HG02623 (cell line): ENCODE measurements around the gene BTBD2.

Source experiments
- ATAC-seq: cut with Tn5 transposase; IDR thresholded peaks from one replicate; pipeline ENCODE4 v1.9.1; 2021; ENCODE audit warnings: moderate library complexity; ENCODE audit not compliant: unreplicated experiment

The BTBD2 gene

DNA sequence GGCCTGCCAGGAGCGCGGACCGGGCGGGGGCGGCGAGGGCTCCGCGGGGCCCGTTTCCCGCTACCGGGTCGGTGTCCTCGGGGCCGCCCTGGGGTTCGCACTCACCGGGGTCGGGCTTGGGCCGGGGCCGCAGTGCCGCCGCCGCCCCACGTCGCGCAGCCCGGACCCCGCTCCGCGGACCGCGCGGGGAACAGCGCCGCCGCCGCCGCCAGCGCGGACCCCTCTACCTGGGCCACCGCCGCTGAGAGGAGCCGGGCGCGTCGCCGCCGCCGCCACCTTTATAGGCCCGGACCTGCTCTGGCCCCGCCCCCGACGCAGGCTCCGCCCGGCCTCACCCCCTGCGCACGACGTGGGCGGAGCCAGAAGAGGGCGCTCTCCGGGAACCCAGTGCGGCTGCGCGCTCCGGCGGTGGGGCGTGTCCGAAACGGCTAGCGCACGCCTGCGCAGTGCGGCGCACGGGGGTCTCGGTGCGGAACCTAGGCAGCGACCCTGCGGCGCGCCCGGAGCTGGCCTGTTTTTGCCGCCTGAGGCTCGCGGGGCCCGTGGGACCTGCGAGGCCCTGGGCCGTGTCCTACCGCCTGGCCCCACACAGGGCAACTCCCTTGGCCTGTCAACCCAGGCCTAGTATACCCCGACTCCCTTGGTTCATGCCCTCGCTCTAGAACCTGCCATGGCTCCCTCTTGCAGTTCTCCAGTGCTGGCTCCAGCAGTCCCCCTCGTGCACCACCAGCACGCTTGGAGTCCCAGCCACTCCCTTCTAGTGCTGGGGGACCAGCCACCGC is 35.7 kb upstream of the BTBD2 start, which contains the start of gene MKNK2:
MKNK2 (minus strand) TSS at position 254 of the 782 bp plus-strand sequence. CDS start 393 bp downstream, outside the sequence.
- ATAC-seq = peak; percentile 47

GRCh38 chr19:2050349-2050990 is 35.0 kb upstream of the BTBD2 start:
- peak; percentile 20 for ATAC-seq

DNA sequence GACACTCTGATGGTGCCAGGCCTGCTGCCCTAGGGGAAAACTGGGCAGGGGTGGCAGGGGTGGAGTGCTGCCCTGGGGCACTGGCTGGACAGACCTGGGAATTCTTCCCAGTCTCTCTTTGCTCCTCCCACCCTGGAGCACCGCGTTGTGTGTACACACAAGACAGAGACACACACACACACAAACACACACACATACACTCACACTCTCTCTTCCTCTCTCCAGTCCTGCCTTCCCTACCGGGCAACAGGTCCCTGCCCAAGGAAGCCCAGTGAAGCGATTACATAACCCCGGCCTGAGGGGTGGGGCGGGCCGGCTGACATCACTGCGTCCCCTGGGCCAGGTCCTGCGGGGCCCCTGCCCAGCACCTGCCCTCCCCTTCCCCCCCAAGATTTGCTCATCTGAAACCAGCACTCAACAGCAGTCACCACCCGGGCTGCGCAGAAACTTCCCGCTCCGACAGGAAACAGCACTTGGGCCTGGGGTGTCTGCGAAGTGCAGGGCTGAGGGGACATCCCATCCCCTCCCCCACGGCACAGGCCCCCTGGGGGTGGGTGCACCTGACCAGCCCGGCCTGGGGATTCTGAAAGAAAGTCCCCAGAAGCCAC is 34.3 kb upstream of the BTBD2 start:
- ATAC-seq = no peak

- ATAC-seq = no peak
Measured at GRCh38 chr19:2048959-2049740, 33.6 kb upstream of the BTBD2 start.

GRCh38 chr19:2048104-2048958 is 32.8 kb upstream of the BTBD2 start:
- ATAC-seq = no peak

DNA sequence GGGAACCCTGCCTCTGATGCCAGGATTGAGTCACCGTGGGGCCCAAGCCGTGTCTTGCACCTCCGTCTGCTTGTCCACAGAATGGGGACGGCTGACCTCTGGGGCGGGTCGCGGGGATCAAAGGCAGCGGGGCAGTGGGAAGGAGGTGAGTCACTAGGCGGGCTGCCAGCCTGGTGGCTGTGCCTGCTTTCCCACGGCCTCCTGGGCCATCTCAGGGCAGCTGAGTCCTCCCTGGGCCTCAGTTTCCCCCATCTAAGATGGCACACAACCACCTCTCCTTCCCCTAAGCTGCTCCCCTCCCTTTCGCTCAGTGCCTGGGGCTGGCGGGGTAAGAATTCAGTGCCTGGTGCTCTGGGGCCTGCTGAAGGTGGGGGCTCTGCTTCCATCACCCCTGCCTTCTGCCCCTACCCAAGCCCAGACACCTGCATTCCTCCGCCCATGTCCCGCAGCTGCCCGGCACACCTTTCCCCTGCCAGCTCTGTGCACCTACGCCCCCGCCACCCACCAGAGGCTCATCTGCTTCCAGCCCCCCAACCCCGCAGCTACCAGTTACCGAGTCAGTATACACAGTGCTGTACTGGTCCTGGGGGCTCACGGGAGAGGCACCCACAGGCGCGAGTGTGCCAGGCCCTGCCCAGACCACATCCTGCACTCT is 32.1 kb upstream of the BTBD2 start:
- ATAC-seq = no peak

- ATAC-seq = no peak
Measured at GRCh38 chr19:2047076-2047448, 31.5 kb upstream of the BTBD2 start.

- no peak for ATAC-seq
Measured at GRCh38 chr19:2046046-2046907, 30.8 kb upstream of the BTBD2 start.

DNA sequence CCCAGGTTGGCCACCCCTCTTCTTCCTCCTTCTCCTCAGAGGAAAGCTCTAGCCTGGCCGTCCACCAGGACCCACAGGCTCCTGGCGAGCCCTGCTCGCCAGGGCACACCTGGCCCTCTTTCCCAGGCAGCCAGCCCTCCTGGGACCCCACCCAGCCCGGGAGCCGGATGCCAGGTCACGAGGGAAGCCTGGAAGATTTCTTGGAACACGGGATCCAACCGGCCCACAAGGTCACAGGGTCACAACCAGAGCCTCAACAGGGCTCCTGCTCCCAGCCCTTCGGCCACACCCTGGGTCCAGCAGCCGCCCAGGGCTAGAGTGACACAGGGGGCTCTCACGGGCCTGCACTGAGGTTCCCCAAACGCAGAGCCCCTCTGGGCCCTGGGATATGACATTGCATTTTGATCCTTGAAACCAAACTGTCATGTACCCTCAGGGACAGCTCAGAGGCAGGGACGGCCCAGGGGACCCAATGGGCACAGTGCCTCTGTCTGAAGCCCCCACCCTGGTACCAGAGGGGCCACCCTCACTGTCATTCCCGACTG is 30.1 kb upstream of the BTBD2 start:
- no peak for ATAC-seq

GRCh38 chr19:2044709-2045500 is 29.4 kb upstream of the BTBD2 start:
- ATAC-seq = no peak

DNA sequence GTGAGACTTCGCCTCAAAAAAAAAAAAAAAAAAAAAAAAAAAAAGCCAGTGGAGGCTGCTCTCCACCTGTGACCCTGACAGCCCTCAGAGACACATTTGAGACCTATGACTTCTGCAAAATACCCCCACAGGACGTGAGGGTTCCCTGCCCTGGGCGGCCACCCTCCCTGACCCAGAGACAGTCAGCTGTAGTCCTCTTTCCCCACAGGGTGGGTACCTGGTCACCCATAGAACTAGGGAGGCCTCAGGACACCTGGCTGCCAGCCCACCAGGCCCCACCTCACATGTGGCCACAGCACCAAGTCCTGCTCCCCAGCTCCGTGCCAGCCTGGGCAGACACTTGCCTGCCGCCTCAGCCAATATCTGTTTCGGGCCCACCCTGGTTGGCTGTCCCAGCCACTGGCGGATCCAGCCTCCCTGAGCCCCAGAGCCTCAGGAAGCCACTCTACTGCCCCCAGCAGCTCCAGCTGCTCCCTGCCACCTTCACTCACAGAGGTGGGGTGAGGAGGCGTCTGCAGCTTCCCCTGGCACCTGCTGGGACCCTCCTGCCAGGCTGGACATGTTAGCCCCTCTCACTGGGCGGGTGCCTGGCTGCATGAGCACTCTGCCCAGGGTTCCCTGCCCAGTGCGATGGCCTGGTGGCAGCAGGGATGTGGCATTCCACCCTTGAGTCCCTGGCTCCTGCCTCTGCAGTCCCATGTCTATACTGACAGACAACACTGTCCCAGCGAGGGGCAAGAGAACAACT is 28.6 kb upstream of the BTBD2 start:
- no peak for ATAC-seq

GRCh38 chr19:2043251-2043641 is 27.7 kb upstream of the BTBD2 start:
- ATAC-seq = no peak

GRCh38 chr19:2042485-2043250 is 27.2 kb upstream of the BTBD2 start:
- ATAC-seq = no peak

DNA sequence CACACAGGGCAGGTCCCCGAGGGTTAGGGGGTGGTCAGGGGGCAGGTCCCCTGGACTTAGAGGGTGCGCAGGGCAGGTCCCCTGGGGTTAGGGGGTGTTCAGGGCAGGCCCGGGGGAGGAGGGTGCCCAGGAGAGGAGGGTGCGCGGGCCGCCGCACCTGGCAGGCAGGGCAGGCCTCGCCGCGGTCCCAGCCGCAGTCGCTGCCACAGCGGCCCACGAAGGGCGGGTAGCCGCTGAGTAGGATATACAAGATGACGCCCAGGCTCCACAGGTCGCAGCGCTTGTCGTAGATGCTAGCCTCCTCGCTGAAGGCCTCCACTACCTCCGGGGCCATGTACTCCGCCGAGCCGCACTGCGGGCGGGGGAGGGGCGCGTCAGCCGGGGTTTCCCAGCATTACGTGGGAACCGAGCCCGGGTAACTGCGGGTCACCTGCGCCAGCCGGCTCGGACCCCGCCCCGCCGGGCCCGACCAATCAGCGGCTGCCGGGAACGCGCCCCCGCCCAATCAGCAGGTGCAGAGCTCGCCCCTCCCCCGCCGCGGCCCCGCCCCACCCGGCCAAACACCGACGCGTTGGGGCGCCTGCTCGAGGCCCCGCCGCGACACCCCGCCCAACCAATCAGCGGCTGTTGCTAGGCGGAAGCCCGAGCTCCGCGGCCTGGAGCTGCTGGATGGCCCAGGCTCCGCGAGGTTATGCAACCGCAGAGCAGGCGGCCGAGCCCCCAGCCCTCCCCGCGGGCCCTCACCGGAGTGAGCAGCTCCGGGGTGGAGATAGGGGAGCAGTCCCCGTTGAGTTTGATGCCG is 26.4 kb upstream of the BTBD2 start:
- peak; percentile 64 for ATAC-seq

DNA sequence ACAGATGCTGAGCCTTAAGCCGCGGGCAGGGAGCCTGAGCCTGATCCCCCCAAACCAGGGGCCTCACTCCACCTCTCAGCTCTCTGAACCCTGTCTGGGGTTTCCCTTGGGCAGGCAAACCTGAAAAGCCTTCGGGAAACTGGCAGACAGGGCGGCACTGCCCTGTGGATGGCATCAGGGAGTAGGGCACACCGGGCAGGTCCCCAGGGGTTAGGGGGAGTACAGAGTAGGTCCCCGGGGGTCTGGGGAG is 25.8 kb upstream of the BTBD2 start:
- ATAC-seq = no peak
